ENCODE measurements around the gene NUPR1. TPM values are rescaled to one million over a fixed set of nuclear protein-coding genes. Genes with fewer than 3 reads are reported as not detected.
A peak's percentile ranks its signal among the peaks of the same experiment; 100 is the strongest.

Gene NUPR1
- total and polyA plus RNA-seq, 2 of the 13 experiments (the other 11 are each of a cell fraction or from before 2014, with no cell fraction given): 18.0 to 25.6 TPM

DNA sequence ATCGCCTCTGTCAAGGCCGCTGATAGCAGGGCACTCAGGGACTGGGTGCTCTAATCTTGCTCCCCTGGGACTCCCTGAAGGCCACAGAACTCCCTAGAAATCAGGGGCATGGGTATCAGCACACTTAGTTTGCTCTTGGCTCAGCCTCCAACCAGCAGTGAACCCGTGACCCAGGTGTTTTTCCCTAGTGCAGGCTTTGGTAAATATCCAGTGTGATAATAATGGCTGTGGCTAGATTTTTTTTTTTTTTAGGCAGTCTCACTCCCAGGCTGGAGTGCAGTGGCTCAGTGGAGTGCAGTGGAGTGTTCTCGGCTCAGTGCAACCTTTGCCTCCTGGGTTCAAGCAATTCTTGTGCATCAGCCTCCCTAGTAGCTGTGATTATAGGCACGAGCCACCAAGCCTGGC lies 10.3 kb downstream of the NUPR1 start (continued):
- TF ChIP-seq, protein P1, sequence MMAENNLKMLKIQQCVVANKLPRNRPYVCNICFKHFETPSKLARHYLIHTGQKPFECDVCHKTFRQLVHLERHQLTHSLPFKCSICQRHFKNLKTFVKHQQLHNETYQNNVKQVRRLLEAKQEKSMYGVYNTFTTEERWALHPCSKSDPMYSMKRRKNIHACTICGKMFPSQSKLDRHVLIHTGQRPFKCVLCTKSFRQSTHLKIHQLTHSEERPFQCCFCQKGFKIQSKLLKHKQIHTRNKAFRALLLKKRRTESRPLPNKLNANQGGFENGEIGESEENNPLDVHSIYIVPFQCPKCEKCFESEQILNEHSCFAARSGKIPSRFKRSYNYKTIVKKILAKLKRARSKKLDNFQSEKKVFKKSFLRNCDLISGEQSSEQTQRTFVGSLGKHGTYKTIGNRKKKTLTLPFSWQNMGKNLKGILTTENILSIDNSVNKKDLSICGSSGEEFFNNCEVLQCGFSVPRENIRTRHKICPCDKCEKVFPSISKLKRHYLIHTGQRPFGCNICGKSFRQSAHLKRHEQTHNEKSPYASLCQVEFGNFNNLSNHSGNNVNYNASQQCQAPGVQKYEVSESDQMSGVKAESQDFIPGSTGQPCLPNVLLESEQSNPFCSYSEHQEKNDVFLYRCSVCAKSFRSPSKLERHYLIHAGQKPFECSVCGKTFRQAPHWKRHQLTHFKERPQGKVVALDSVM (CRISPR knock-in tag; IDR thresholded peaks at IDR 0.05): no peak; the same call in 1 of the 2 replicates
- TF ChIP-seq RARA (CRISPR knock-in tag; IDR thresholded peaks at IDR 0.05): peak; percentile 86
- peak; percentile 62 for TF ChIP-seq HNF4A (CRISPR knock-in tag; IDR thresholded peaks at IDR 0.05)
- no peak for TF ChIP-seq ZNF766 (CRISPR knock-in tag; IDR thresholded peaks at IDR 0.05; ENCODE audit: borderline replicate concordance)
- TF ChIP-seq ZNF614 (CRISPR knock-in tag; IDR thresholded peaks at IDR 0.05; ENCODE audit: borderline replicate concordance): no peak
- TF ChIP-seq, protein P2, sequence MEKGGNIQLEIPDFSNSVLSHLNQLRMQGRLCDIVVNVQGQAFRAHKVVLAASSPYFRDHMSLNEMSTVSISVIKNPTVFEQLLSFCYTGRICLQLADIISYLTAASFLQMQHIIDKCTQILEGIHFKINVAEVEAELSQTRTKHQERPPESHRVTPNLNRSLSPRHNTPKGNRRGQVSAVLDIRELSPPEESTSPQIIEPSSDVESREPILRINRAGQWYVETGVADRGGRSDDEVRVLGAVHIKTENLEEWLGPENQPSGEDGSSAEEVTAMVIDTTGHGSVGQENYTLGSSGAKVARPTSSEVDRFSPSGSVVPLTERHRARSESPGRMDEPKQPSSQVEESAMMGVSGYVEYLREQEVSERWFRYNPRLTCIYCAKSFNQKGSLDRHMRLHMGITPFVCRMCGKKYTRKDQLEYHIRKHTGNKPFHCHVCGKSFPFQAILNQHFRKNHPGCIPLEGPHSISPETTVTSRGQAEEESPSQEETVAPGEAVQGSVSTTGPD (CRISPR knock-in tag; IDR thresholded peaks at IDR 0.05): peak; percentile 98
- no peak for TF ChIP-seq ZNF562 (CRISPR knock-in tag; IDR thresholded peaks at IDR 0.05; ENCODE audit: borderline replicate concordance)
- TF ChIP-seq MAZ (IDR thresholded peaks at IDR 0.05; ENCODE audit: borderline replicate concordance, low read depth, low read length): no peak
- TF ChIP-seq MAZ (CRISPR knock-in tag; IDR thresholded peaks at IDR 0.05; ENCODE audit: low read depth): no peak
- TF ChIP-seq, protein P3, sequence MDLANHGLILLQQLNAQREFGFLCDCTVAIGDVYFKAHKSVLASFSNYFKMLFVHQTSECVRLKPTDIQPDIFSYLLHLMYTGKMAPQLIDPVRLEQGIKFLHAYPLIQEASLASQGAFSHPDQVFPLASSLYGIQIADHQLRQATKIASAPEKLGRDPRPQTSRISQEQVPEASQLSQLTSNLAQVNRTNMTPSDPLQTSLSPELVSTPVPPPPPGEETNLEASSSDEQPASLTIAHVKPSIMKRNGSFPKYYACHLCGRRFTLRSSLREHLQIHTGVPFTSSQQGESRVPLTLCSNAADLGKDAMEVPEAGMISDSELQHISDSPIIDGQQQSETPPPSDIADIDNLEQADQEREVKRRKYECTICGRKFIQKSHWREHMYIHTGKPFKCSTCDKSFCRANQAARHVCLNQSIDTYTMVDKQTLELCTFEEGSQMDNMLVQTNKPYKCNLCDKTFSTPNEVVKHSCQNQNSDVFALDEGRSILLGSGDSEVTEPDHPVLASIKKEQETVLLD (CRISPR knock-in tag; IDR thresholded peaks at IDR 0.05; ENCODE audit: low read depth): no peak
- TF ChIP-seq SRSF1 (optimal IDR thresholded peaks at IDR 0.05; ENCODE audit: low read depth, low read length): no peak
- TF ChIP-seq, protein P4, sequence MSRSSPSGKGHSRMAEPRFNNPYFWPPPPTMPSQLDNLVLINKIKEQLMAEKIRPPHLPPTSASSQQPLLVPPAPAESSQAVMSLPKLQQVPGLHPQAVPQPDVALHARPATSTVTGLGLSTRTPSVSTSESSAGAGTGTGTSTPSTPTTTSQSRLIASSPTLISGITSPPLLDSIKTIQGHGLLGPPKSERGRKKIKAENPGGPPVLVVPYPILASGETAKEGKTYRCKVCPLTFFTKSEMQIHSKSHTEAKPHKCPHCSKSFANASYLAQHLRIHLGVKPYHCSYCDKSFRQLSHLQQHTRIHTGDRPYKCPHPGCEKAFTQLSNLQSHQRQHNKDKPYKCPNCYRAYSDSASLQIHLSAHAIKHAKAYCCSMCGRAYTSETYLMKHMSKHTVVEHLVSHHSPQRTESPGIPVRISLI (CRISPR knock-in tag; IDR thresholded peaks at IDR 0.05; ENCODE audit: borderline replicate concordance): peak; percentile 98
- TF ChIP-seq, protein P5, sequence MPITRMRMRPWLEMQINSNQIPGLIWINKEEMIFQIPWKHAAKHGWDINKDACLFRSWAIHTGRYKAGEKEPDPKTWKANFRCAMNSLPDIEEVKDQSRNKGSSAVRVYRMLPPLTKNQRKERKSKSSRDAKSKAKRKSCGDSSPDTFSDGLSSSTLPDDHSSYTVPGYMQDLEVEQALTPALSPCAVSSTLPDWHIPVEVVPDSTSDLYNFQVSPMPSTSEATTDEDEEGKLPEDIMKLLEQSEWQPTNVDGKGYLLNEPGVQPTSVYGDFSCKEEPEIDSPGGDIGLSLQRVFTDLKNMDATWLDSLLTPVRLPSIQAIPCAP (CRISPR knock-in tag; IDR thresholded peaks at IDR 0.05; ENCODE audit: low read depth): no peak
- peak; percentile 59 for TF ChIP-seq SALL1 (CRISPR knock-in tag; IDR thresholded peaks at IDR 0.05)
- 0 out of 2 replicates have a peak, but pooled peaks have one; percentile 19 for TF ChIP-seq HOXD1 (CRISPR knock-in tag; IDR thresholded peaks at IDR 0.05)
- TF ChIP-seq ZNF33B (CRISPR knock-in tag; IDR thresholded peaks at IDR 0.05): no peak
- peak; percentile 72; the same call in 1 of the 2 replicates for TF ChIP-seq HOXA3 (CRISPR knock-in tag; IDR thresholded peaks at IDR 0.05)
- no peak for TF ChIP-seq ETS1 (CRISPR knock-in tag; IDR thresholded peaks at IDR 0.05)
- peak; percentile 63; the same call in 1 of the 2 replicates for TF ChIP-seq TARDBP (CRISPR knock-in tag; IDR thresholded peaks at IDR 0.05)
- no peak for TF ChIP-seq ZBTB21 (CRISPR knock-in tag; IDR thresholded peaks at IDR 0.05)
- no peak for TF ChIP-seq ZFP62 (CRISPR knock-in tag; IDR thresholded peaks at IDR 0.05)
- TF ChIP-seq, protein P6, sequence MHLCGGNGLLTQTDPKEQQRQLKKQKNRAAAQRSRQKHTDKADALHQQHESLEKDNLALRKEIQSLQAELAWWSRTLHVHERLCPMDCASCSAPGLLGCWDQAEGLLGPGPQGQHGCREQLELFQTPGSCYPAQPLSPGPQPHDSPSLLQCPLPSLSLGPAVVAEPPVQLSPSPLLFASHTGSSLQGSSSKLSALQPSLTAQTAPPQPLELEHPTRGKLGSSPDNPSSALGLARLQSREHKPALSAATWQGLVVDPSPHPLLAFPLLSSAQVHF (CRISPR knock-in tag; IDR thresholded peaks at IDR 0.05): no peak
